HepG2 (cell line): Measurements from ENCODE around the gene RAMAC. TPM values are rescaled to one million over a fixed set of nuclear protein-coding genes. Genes with fewer than 3 reads are reported as not detected.

Experiments
- BCL6 ChIP-seq: IDR thresholded peaks from 2 replicates; pipeline ENCODE4 v1.6.1; 2016; ENCODE audit warnings: missing genetic modification reagents, missing compliant biosample characterization
- DR1 ChIP-seq: sonication (generic); formaldehyde crosslinking; IDR thresholded peaks from 2 replicates; pipeline ENCODE4 v1.8.0; 2021; ENCODE audit warnings: mild to moderate bottlenecking, missing genetic modification reagents, inconsistent platforms
- FOXP1 ChIP-seq, 2 experiments: fragments of 450-650 bp in 1 of 2; IDR thresholded peaks; 2 replicates each; pipeline ENCODE4 v1.6.1; 2017 to 2018; ENCODE audit warnings: antibody characterized with exemption in 1 of 2
- KDM5B ChIP-seq: sonication (generic); formaldehyde crosslinking; IDR thresholded peaks from 2 replicates; pipeline ENCODE4 v1.4.0; 2020; ENCODE audit warnings: missing genetic modification reagents, mild to moderate bottlenecking, borderline replicate concordance
- RFXANK ChIP-seq: IDR thresholded peaks from 2 replicates; pipeline ENCODE4 v1.6.1; 2016
- SAFB2 ChIP-seq: sonication (generic); formaldehyde crosslinking; IDR thresholded peaks from 2 replicates; pipeline ENCODE4 v1.5.1; 2020; ENCODE audit warnings: missing genetic modification reagents, low read depth, mild to moderate bottlenecking, borderline replicate concordance
- SMARCE1 ChIP-seq: fragments of 450-650 bp; IDR thresholded peaks from 2 replicates; pipeline ENCODE4 v1.6.1; 2017; ENCODE audit warnings: borderline replicate concordance
- TCF12 ChIP-seq, 2 experiments: fragments of 450-650 bp in 1 of 2; sonication (generic) in 1 of 2; formaldehyde crosslinking in 1 of 2; IDR thresholded peaks; 2 replicates each; pipeline versions ENCODE4 v1.6.1 to v1.8.0; 2017 to 2022; ENCODE audit warnings: antibody characterized with exemption in 1 of 2, mild to moderate bottlenecking in 1 of 2, missing genetic modification reagents in 1 of 2, moderate library complexity in 1 of 2
- THYN1 ChIP-seq: sonication (generic); formaldehyde crosslinking; IDR thresholded peaks from 2 replicates; pipeline ENCODE4 v1.8.1; 2023; ENCODE audit warnings: low read depth, mild to moderate bottlenecking, moderate library complexity, missing genetic modification reagents, borderline replicate concordance
- ZBTB21 ChIP-seq: sonication (generic); formaldehyde crosslinking; IDR thresholded peaks from 2 replicates; pipeline ENCODE4 v1.4.0; 2020; ENCODE audit warnings: missing genetic modification reagents
- ZFP36 ChIP-seq: fragments of 150-350 bp; IDR thresholded peaks from 2 replicates; pipeline ENCODE4 v1.6.1; 2018; ENCODE audit warnings: borderline replicate concordance, low read length, low read depth; ENCODE audit not compliant: partially characterized antibody
- ZNF331 ChIP-seq: sonication (generic); formaldehyde crosslinking; IDR thresholded peaks from 2 replicates; pipeline ENCODE4 v1.4.0; 2020; ENCODE audit warnings: missing genetic modification reagents
- ZNF703 ChIP-seq: sonication (generic); formaldehyde crosslinking; IDR thresholded peaks from 2 replicates; pipeline ENCODE4 v1.5.1; 2020; ENCODE audit warnings: missing genetic modification reagents, mild to moderate bottlenecking, moderate library complexity, borderline replicate concordance
- ZNF776 ChIP-seq: sonication (generic); formaldehyde crosslinking; IDR thresholded peaks from 2 replicates; pipeline ENCODE4 v1.4.0; 2020; ENCODE audit warnings: mild to moderate bottlenecking, missing genetic modification reagents
- polyA plus RNA-seq, 8 experiments: library from polyadenylated mRNA; depleted of rRNA in 3 of 8; stranded (reverse) in 7 of 8; unstranded in 1 of 8; fragments of >200 nt; fragmentation: Illumina TruSeq in 4 of 8; extraction: Trizol in 4 of 8; gene quantifications; 2 replicates each; pipeline versions ENCODE4 v1.2.1 to v1.2.3, GENCODE V29; 2011 to 2016; ENCODE audit warnings: low read depth in 4 of 8, missing spikeins in 1 of 8, mixed read lengths in 1 of 8; ENCODE audit not compliant: insufficient read depth in 1 of 8
- total RNA-seq, 5 experiments: library from RNA; depleted of rRNA; stranded (reverse); fragments of >200 nt; fragmentation: Illumina TruSeq; extraction: Trizol; gene quantifications; 2 replicates each; pipeline ENCODE4 v1.2.3, GENCODE V29; 2016; ENCODE audit warnings: low read depth in 1 of 5
- TF ChIP-seq, protein P1 (sequence below): IDR thresholded peaks from 2 replicates; pipeline ENCODE4 v1.6.1; 2016; ENCODE audit warnings: low read depth, borderline replicate concordance
- TF ChIP-seq, protein P2 (sequence below): sonication (generic); formaldehyde crosslinking; IDR thresholded peaks from 2 replicates; pipeline ENCODE4 v1.4.0; 2020; ENCODE audit warnings: missing genetic modification reagents, mild to moderate bottlenecking, borderline replicate concordance
- TF ChIP-seq, protein P3 (sequence below): sonication (generic); formaldehyde crosslinking; IDR thresholded peaks from 2 replicates; pipeline ENCODE4 v1.4.0; 2020; ENCODE audit warnings: missing genetic modification reagents, borderline replicate concordance
- TF ChIP-seq, protein P4 (sequence below): sonication (generic); formaldehyde crosslinking; IDR thresholded peaks from 2 replicates; pipeline ENCODE4 v1.4.0; 2020; ENCODE audit warnings: missing genetic modification reagents

Gene RAMAC
- total and polyA plus RNA-seq, 2 of the 13 experiments (the other 11 are each of a cell fraction or from before 2014, with no cell fraction given), result 22.2 to 45.9 TPM

DNA sequence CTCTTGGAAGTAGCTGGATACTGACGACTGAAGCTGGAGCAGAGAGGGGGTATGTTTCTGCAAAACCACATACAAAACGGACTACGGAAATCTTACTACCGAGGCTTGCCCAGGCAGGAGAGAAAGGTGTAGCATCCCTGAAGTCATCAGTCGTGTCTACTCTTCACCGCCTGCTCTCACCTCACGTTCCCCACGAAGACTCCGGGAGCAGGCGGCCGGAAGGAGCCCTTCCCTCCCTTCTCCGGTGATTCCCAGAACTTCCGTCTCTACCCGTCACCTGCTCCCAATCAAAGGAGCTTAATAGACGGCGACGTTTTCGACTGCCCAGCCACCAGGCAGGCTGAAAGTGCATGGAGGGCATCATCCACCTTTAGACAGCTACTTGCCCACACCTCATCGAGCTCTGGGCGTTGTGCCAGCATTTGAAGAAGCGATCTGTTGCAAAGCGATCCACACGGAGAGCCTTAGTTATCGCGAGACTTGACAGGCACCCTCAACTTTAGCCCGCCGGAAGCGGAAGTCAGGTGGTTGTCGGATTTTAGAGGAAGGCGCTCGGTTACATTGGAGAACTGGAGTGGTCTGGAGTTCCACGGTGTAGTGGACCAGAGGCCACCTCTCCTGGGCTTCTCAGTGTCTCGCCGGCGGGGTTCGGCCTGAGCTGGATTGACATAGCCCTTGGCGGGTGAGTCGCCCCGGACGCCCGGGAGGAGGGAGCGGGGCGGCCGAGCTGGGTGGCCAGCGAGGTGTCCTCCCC lies at the start of gene RAMAC (continued):
- TF ChIP-seq, protein P1, sequence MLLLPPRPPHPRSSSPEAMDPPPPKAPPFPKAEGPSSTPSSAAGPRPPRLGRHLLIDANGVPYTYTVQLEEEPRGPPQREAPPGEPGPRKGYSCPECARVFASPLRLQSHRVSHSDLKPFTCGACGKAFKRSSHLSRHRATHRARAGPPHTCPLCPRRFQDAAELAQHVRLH (CRISPR knock-in tag), result peak; percentile 86; the same call in 1 of the 2 replicates
- TF ChIP-seq DR1, result peak; percentile 61; the same call in 1 of the 2 replicates
- TF ChIP-seq ZNF331 (CRISPR knock-in tag), result peak; percentile 76
- no peak for TF ChIP-seq FOXP1 (IDR thresholded peaks at IDR 0.05)
- no peak for TF ChIP-seq FOXP1 (CRISPR knock-in tag; IDR thresholded peaks at IDR 0.05)
- TF ChIP-seq TCF12 (IDR thresholded peaks at IDR 0.05), result no peak
- no peak for TF ChIP-seq TCF12 (CRISPR knock-in tag; IDR thresholded peaks at IDR 0.05)
- TF ChIP-seq ZNF703 (CRISPR knock-in tag), result peak; percentile 52; the same call in 1 of the 2 replicates
- TF ChIP-seq, protein P2, sequence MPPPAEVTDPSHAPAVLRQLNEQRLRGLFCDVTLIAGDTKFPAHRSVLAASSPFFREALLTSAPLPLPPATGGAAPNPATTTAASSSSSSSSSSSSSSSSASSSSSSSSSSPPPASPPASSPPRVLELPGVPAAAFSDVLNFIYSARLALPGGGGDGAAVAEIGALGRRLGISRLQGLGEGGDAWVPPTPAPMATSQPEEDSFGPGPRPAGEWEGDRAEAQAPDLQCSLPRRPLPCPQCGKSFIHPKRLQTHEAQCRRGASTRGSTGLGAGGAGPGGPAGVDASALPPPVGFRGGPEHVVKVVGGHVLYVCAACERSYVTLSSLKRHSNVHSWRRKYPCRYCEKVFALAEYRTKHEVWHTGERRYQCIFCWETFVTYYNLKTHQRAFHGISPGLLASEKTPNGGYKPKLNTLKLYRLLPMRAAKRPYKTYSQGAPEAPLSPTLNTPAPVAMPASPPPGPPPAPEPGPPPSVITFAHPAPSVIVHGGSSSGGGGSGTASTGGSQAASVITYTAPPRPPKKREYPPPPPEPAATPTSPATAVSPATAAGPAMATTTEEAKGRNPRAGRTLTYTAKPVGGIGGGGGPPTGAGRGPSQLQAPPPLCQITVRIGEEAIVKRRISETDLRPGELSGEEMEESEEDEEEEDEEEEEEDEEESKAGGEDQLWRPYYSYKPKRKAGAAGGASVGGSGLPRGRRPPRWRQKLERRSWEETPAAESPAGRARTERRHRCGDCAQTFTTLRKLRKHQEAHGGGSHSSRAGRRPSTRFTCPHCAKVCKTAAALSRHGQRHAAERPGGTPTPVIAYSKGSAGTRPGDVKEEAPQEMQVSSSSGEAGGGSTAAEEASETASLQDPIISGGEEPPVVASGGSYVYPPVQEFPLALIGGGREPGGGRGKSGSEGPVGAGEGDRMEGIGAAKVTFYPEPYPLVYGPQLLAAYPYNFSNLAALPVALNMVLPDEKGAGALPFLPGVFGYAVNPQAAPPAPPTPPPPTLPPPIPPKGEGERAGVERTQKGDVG (CRISPR knock-in tag), result 0 out of 2 replicates have a peak, but pooled peaks have one; percentile 19
- TF ChIP-seq, protein P3, sequence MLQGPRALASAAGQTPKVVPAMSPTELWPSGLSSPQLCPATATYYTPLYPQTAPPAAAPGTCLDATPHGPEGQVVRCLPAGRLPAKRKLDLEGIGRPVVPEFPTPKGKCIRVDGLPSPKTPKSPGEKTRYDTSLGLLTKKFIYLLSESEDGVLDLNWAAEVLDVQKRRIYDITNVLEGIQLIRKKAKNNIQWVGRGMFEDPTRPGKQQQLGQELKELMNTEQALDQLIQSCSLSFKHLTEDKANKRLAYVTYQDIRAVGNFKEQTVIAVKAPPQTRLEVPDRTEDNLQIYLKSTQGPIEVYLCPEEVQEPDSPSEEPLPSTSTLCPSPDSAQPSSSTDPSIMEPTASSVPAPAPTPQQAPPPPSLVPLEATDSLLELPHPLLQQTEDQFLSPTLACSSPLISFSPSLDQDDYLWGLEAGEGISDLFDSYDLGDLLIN (CRISPR knock-in tag), result no peak; the same call in 1 of the 2 replicates
- no peak for TF ChIP-seq THYN1 (CRISPR knock-in tag)
- TF ChIP-seq SMARCE1, result no peak
- TF ChIP-seq SAFB2 (CRISPR knock-in tag), result no peak
- TF ChIP-seq ZFP36, result no peak
- TF ChIP-seq, protein P4, sequence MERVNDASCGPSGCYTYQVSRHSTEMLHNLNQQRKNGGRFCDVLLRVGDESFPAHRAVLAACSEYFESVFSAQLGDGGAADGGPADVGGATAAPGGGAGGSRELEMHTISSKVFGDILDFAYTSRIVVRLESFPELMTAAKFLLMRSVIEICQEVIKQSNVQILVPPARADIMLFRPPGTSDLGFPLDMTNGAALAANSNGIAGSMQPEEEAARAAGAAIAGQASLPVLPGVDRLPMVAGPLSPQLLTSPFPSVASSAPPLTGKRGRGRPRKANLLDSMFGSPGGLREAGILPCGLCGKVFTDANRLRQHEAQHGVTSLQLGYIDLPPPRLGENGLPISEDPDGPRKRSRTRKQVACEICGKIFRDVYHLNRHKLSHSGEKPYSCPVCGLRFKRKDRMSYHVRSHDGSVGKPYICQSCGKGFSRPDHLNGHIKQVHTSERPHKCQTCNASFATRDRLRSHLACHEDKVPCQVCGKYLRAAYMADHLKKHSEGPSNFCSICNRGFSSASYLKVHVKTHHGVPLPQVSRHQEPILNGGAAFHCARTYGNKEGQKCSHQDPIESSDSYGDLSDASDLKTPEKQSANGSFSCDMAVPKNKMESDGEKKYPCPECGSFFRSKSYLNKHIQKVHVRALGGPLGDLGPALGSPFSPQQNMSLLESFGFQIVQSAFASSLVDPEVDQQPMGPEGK (CRISPR knock-in tag), result no peak; the same call in 1 of the 2 replicates
- peak; percentile 95; the same call in 1 of the 2 replicates for TF ChIP-seq ZNF776 (CRISPR knock-in tag)
- peak; percentile 12; the same call in 1 of the 2 replicates for TF ChIP-seq BCL6
- peak; percentile 50; the same call in 1 of the 2 replicates for TF ChIP-seq ZBTB21 (CRISPR knock-in tag)
- TF ChIP-seq KDM5B (CRISPR knock-in tag), result peak; percentile 99
- TF ChIP-seq RFXANK (CRISPR knock-in tag), result peak; percentile 81
